Neural cell (in vitro differentiated cells): ENCODE data around the gene ADAMTS19. TPM values are rescaled to one million over a fixed set of nuclear protein-coding genes. Genes with fewer than 3 reads are reported as not detected.

Experiments used
- H2AFZ ChIP-seq: fragments of 200-600, 300-800 bp; sonication (generic), shearing (Covaris generic); 2 replicates; pipeline ENCODE4 v1.6.0; 2014; ENCODE audit warnings: low read depth, mild to moderate bottlenecking, antibody characterized with exemption, low read length, moderate library complexity
- H3F3A ChIP-seq: fragments of 200-600 bp; shearing (Covaris generic); 2 replicates; pipeline ENCODE4 v1.6.1; 2016; ENCODE audit warnings: mild to moderate bottlenecking, moderate library complexity, mixed read lengths, antibody characterized with exemption, low read length; ENCODE audit not compliant: insufficient read depth, poor library complexity, severe bottlenecking
- H3K27ac ChIP-seq: fragments of 200-600, 300-800 bp; sonication (generic), shearing (Covaris generic); 2 replicates; pipeline ENCODE4 v1.5.1; 2014; ENCODE audit warnings: mild to moderate bottlenecking, low read length, moderate library complexity
- H3K27me3 ChIP-seq: fragments of 300-800, 200-600 bp; sonication (generic), shearing (Covaris generic); 2 replicates; pipeline ENCODE4 v1.6.0; 2014; ENCODE audit warnings: mild to moderate bottlenecking, low read depth, low read length, moderate library complexity; ENCODE audit not compliant: insufficient read depth
- H3K36me3 ChIP-seq: fragments of 300-800, 200-600 bp; sonication (generic), shearing (Covaris generic); 2 replicates; pipeline ENCODE4 v1.5.1; 2014; ENCODE audit warnings: mild to moderate bottlenecking, antibody characterized with exemption, low read length, moderate library complexity; ENCODE audit not compliant: insufficient read depth
- H3K4me2 ChIP-seq: fragments of 300-800, 200-600 bp; sonication (generic), shearing (Covaris generic); 2 replicates; pipeline ENCODE4 v1.6.0; 2014; ENCODE audit warnings: mild to moderate bottlenecking, low read length
- H3K4me3 ChIP-seq: fragments of 300-800, 200-600 bp; sonication (generic), shearing (Covaris generic); 2 replicates; pipeline ENCODE4 v1.5.1; 2014; ENCODE audit warnings: mild to moderate bottlenecking, low read length, moderate library complexity
- H3K79me2 ChIP-seq: fragments of 200-600 bp; shearing (Covaris generic); replicated peaks from 2 replicates; pipeline ENCODE4 v1.6.0; 2014; ENCODE audit warnings: mild to moderate bottlenecking, low read length, moderate library complexity; ENCODE audit not compliant: insufficient read depth
- H3K9ac ChIP-seq: fragments of 300-800, 200-600 bp; sonication (generic), shearing (Covaris generic); 2 replicates; pipeline ENCODE4 v1.6.1; 2016; ENCODE audit warnings: mild to moderate bottlenecking, low read length, mixed read lengths
- H3K9me2 ChIP-seq: fragments of 200-600 bp; shearing (Covaris generic); 2 replicates; pipeline ENCODE4 v1.6.1; 2016; ENCODE audit warnings: mild to moderate bottlenecking, low read length, mixed read lengths; ENCODE audit not compliant: insufficient read depth
- H3K9me3 ChIP-seq: fragments of 200-600, 300-800 bp; sonication (generic), shearing (Covaris generic); 2 replicates; pipeline ENCODE4 v1.6.1; 2016; ENCODE audit warnings: mild to moderate bottlenecking, mixed run types, low read length, moderate library complexity, mixed read lengths
- H4K20me1 ChIP-seq: fragments of 200-600 bp; shearing (Covaris generic); 2 replicates; pipeline ENCODE4 v1.6.1; 2016; ENCODE audit warnings: mild to moderate bottlenecking, mixed run types; ENCODE audit not compliant: insufficient read depth
- EP300 ChIP-seq: fragments of 450-650 bp; conservative IDR thresholded peaks from 2 replicates; pipeline ENCODE4 v1.6.1; 2014; ENCODE audit warnings: antibody characterized with exemption, mild to moderate bottlenecking, moderate library complexity; ENCODE audit not compliant: poor library complexity, severe bottlenecking
- EZH2 ChIP-seq: fragments of 200-600, 300-800 bp; shearing (Covaris generic), sonication (generic); IDR thresholded peaks from 2 replicates; pipeline ENCODE4 v1.6.1; 2014; ENCODE audit warnings: antibody characterized with exemption, low read length, borderline replicate concordance, mild to moderate bottlenecking; ENCODE audit not compliant: insufficient read depth, poor library complexity, severe bottlenecking
- MXI1 ChIP-seq: fragments of 450-650 bp; conservative IDR thresholded peaks from 2 replicates; pipeline ENCODE4 v1.6.1; 2014; ENCODE audit warnings: antibody characterized with exemption, mild to moderate bottlenecking; ENCODE audit not compliant: poor library complexity, severe bottlenecking
- POLR2AphosphoS5 ChIP-seq: IDR thresholded peaks from 2 replicates; pipeline ENCODE4 v1.6.1; 2012
- RAD21 ChIP-seq: fragments of 450-650 bp; conservative IDR thresholded peaks from 2 replicates; pipeline ENCODE4 v1.6.1; 2014; ENCODE audit warnings: antibody characterized with exemption, mild to moderate bottlenecking, moderate library complexity
- SMC3 ChIP-seq: fragments of 450-650 bp; conservative IDR thresholded peaks from 2 replicates; pipeline ENCODE4 v1.6.1; 2014; ENCODE audit warnings: antibody characterized with exemption, mild to moderate bottlenecking, moderate library complexity; ENCODE audit not compliant: poor library complexity
- TAF1 ChIP-seq: IDR thresholded peaks from 2 replicates; pipeline ENCODE4 v1.6.1; 2012; ENCODE audit warnings: low read depth
- polyA plus RNA-seq: library from polyadenylated mRNA; depleted of rRNA; stranded (reverse); fragments of >200 nt; gene quantifications from 2 replicates; pipeline ENCODE4 v1.2.3, GENCODE V29; 2014
- TF ChIP-seq, protein P1 (sequence below): IDR thresholded peaks from 2 replicates; pipeline ENCODE4 v1.6.1; 2012; ENCODE audit warnings: borderline replicate concordance
- TF ChIP-seq, protein P2 (sequence below): fragments of 450-650 bp; IDR thresholded peaks from 2 replicates; pipeline ENCODE4 v1.5.1; 2014; ENCODE audit warnings: antibody characterized with exemption, mild to moderate bottlenecking, moderate library complexity; ENCODE audit not compliant: poor library complexity, severe bottlenecking

The ADAMTS19 gene
- polyA plus RNA-seq, 1 donor from 2014 or later: 0.12 TPM

GRCh38 chr5:129448654-129449053 lies 11.4 kb upstream of the ADAMTS19 start:
- no peaks in the 10 kb centered on the region for H3K9me3 ChIP-seq
- H3K9ac ChIP-seq: no peak overlapping the region
- no peaks in the 10 kb centered on the region for H4K20me1 ChIP-seq
- H3K36me3 ChIP-seq: no peaks in the 10 kb centered on the region
- no peak overlapping the region for H3K27ac ChIP-seq
- no peak overlapping the region for H3K4me3 ChIP-seq
- no peak overlapping the region for H2AFZ ChIP-seq
- TF ChIP-seq POLR2AphosphoS5 (no peak), RAD21 (no peak), EP300 (no peak), TAF1 (no peak), EZH2 (no peak), SMC3 (no peak), MXI1 (no peak)
- TF ChIP-seq, protein P1, sequence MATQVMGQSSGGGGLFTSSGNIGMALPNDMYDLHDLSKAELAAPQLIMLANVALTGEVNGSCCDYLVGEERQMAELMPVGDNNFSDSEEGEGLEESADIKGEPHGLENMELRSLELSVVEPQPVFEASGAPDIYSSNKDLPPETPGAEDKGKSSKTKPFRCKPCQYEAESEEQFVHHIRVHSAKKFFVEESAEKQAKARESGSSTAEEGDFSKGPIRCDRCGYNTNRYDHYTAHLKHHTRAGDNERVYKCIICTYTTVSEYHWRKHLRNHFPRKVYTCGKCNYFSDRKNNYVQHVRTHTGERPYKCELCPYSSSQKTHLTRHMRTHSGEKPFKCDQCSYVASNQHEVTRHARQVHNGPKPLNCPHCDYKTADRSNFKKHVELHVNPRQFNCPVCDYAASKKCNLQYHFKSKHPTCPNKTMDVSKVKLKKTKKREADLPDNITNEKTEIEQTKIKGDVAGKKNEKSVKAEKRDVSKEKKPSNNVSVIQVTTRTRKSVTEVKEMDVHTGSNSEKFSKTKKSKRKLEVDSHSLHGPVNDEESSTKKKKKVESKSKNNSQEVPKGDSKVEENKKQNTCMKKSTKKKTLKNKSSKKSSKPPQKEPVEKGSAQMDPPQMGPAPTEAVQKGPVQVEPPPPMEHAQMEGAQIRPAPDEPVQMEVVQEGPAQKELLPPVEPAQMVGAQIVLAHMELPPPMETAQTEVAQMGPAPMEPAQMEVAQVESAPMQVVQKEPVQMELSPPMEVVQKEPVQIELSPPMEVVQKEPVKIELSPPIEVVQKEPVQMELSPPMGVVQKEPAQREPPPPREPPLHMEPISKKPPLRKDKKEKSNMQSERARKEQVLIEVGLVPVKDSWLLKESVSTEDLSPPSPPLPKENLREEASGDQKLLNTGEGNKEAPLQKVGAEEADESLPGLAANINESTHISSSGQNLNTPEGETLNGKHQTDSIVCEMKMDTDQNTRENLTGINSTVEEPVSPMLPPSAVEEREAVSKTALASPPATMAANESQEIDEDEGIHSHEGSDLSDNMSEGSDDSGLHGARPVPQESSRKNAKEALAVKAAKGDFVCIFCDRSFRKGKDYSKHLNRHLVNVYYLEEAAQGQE: no peak
- TF ChIP-seq, protein P2, sequence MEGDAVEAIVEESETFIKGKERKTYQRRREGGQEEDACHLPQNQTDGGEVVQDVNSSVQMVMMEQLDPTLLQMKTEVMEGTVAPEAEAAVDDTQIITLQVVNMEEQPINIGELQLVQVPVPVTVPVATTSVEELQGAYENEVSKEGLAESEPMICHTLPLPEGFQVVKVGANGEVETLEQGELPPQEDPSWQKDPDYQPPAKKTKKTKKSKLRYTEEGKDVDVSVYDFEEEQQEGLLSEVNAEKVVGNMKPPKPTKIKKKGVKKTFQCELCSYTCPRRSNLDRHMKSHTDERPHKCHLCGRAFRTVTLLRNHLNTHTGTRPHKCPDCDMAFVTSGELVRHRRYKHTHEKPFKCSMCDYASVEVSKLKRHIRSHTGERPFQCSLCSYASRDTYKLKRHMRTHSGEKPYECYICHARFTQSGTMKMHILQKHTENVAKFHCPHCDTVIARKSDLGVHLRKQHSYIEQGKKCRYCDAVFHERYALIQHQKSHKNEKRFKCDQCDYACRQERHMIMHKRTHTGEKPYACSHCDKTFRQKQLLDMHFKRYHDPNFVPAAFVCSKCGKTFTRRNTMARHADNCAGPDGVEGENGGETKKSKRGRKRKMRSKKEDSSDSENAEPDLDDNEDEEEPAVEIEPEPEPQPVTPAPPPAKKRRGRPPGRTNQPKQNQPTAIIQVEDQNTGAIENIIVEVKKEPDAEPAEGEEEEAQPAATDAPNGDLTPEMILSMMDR: no peak
- no peaks in the 10 kb centered on the region for H3K79me2 ChIP-seq
- H3F3A ChIP-seq: no peaks in the 10 kb centered on the region
- no peaks in the 10 kb centered on the region for H3K27me3 ChIP-seq
- no peak overlapping the region for H3K4me2 ChIP-seq
- H3K9me2 ChIP-seq: no peaks in the 10 kb centered on the region

GRCh38 chr5:129454461-129454860 lies 5.6 kb upstream of the ADAMTS19 start:
- Histone ChIP-seq H3K9me2 (no peaks in the 10 kb centered on the region), H3F3A (no peaks in the 10 kb centered on the region), H3K27ac (no peak overlapping the region), H3K9ac (no peak overlapping the region), H3K9me3 (no peaks in the 10 kb centered on the region), H3K79me2 (no peaks in the 10 kb centered on the region), H3K4me3 (no peak overlapping the region), H4K20me1 (no peaks in the 10 kb centered on the region), H3K27me3 (peaks cover 23% of the 10 kb centered on the region), H3K4me2 (no peak overlapping the region), H3K36me3 (no peaks in the 10 kb centered on the region), H2AFZ (no peak overlapping the region)
- TF ChIP-seq, protein P1: no peak
- no peak for TF ChIP-seq TAF1
- TF ChIP-seq EP300: no peak
- no peak for TF ChIP-seq MXI1
- TF ChIP-seq EZH2: no peak
- TF ChIP-seq SMC3: no peak
- TF ChIP-seq, protein P2: no peak
- TF ChIP-seq POLR2AphosphoS5: no peak
- TF ChIP-seq RAD21: no peak
